HG02885 (cell line): ENCODE measurements around the gene PLA2G12A.

ENCODE experiments used
- ATAC-seq: cut with Tn5 transposase; IDR thresholded peaks from one replicate; pipeline ENCODE4 v1.9.1; 2021; ENCODE audit warnings: mild to moderate bottlenecking; ENCODE audit not compliant: unreplicated experiment, poor library complexity

Gene PLA2G12A

GRCh38 chr4:109729718-109730618 is at the start of gene PLA2G12A:
PLA2G12A (minus strand) TSS chr4:109730070; CDS start chr4:109729809, 261 bp downstream.
- peak; percentile 84 for ATAC-seq

DNA sequence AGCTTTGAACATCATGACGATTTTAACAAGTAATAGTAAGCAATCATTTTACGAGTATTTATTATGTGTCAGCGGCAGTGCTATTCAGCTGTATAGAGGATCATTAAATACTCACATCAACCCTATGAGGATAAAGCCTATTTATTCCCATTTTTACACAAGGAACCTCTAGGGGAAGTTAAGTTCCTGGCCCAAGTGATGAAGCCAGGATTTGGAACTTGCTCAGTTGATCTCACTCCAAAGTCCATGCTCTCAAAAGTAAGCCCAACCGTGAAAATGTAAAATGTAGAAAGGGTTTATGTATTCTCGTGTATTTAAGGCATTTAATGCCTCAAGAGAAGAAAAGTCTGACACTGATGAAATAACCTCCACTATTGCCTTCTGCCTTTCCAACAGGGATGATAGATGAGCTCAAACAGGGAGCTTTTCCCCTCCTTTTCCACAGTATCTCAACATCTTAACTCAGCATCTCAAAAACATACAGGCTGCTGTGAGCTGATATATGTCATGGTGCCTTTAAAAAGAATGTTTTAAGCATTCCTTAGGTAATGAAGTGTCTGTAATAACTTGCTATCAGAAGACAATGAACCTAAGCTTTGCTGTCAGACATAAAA is 35.0 kb upstream of the PLA2G12A start:
- no peak for ATAC-seq

DNA sequence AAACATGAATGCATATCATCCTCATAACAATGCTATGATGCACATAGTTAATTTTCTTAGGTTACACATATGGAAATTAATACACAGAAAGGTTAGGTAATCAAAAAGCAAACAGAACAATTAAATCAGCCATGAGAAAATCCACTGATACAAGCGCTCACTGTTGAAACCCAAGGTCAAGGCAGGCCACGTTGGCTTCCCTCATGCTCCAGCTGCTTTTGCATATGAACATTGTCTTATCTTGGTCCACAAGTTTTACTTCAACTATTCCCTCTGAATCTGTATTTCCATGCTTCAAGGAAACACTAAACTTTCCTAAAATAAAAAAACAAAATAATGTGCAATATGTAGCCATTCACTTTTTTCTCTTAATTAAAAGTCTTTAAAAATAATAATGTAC is 34.5 kb upstream of the PLA2G12A start:
- ATAC-seq, result no peak

GRCh38 chr4:109760682-109761081 is 30.8 kb upstream of the PLA2G12A start:
- ATAC-seq, result no peak

DNA sequence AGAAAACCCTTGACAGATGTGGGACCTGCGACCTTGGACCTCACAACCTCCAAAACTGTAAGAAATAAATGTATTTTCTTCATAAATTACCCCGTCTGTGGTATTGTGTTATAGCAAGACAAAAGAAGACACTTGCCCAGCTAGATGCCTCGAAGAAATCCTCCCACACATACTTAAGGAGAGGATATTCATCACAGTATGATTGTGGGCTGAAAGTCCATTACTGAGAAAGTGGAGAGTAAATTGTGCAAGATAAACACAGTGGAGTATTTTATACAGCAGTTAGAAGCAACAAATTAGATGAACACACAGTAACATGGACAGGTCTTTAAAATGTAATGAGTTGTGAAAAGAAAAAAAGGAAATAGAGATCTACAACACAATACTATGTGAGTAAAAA is 25.8 kb upstream of the PLA2G12A start:
- ATAC-seq, result no peak

DNA sequence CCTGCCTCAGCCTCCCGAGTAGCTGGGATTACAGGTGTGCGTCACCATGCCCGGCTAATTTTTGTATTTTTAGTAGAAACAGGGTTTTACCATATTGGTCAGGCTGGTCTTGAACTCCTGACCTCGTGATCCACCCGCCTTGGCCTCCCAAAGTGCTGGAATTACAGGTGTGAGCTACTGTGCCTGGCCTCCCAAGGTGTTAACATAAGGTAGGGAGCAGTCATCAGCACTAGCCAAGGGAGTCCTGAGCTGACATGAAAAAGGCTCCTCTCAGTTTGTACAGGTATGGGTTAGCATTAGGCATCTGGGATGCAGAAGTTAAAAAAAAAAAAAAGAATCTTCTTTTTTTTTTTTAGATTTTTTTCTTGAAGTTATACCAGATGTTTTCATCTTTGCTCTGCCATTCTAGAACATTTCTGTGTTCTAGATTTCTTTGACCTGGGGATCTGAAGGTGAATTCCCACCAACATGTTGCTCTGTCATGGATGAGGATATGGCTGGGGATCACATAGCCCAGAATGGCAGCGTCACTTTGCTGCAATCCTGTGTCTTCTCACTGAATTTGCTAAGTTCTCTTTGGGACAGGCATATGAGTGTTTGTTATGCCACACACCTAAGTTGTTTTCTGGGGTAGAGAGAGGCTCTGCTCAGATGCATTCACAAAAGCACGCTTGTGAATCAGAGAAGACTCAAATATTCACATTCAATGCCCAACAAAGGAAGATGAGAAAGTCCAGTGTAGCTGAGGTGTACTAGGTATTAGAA is 24.4 kb upstream of the PLA2G12A start:
- no peak for ATAC-seq

- no peak for ATAC-seq
Observed at GRCh38 chr4:109752525-109752924, 22.7 kb upstream of the PLA2G12A start.

DNA sequence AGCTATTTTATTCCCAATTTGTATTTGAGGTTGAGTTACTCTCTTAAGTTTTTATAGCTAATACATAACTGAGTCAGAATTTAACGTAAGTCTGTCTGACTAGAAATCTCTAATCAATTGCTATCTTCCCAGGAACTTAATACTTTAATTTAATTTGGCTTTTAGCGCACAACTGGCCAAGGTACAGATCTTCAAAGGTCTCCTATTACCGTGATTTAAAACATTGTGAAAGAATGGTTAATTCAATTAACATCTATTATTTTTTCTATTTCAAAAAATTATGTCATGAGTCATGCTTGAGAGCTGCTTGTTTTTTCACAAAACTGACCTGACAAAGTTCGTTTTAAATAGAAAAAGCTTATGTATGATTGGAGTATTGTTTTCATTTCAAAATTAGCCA is 22.0 kb upstream of the PLA2G12A start:
- no peak for ATAC-seq

DNA sequence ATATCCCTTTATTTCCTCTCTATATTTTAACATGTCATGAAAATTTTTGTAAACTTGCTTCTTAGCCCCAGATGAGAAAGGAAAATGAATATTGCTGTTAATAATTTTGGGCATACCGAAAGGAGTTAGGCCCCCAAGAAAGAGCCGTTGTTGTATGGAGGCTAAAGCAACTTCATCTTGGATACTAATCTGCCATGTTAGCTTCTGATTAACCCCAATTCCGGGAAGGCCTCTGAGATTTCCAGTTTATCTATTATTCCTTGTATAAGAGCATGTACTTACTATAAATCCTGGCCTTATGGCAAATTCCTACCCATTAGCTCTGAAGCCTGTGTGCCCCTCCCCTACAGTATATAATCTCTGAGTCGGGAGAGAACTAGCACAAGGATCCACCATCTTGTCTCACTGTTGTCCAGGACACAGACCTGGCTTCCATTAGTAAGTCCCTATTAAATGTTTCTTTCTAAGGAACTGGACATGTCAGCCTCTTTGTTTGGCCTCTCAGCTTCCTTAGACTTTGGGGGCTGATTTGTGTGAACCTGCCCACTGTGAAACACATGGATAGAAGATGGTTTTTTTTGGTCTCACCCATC is 20.9 kb upstream of the PLA2G12A start:
- no peak for ATAC-seq

DNA sequence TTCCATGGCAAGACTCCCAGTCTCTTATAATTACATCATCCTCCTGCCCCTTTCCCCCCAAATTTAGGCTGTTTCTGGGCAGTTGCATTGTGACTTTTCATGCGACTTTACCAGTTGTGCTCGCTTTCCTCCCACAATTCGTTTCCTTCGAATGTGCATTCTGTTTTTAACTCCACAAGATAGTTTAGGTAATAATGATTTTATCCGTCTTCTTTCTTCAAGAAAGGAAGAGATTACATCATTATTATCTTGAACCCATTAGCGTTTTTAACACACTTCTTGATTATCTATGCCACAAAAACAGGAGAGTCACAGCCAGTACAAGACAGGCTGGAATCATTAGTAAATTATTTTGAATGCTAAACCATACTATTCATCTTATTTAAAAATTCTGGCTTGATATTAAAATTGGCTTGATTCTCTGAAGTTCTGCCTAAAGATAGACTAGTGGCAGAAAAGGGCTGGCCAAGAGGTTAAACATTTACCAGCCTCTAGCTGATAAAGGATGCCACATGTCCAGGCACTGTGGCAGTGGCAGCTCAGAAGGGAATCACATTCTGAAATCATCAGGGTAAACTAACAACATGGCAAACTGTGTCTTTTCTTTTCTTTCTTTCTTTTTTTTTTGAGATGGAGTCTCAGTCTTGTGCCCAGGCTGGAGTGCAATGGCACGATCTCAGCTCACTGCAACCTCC is 19.7 kb upstream of the PLA2G12A start:
- ATAC-seq, result no peak

- ATAC-seq, result no peak
Observed at GRCh38 chr4:109748114-109748513, 18.2 kb upstream of the PLA2G12A start.

- ATAC-seq, result no peak
Observed at GRCh38 chr4:109746728-109747127, 16.9 kb upstream of the PLA2G12A start.

DNA sequence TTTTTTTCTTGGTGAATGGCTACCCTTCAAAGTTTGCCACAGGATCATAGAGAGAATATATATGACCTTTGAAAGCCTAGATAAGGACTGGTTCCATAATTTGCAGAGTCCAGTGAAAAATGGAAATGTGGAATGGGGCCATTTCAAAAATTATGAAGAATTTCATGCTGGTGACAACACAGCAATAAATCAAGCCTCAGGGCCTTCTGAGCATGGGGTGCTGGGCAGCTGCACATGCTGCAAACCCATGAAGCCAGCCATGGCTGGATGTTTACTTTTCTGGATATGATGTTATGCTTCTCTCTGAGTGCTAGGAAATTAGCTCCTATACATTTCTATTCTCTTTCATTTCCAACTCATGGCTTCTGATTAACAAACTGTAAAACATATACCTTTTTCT is 16.0 kb upstream of the PLA2G12A start:
- ATAC-seq, result no peak

DNA sequence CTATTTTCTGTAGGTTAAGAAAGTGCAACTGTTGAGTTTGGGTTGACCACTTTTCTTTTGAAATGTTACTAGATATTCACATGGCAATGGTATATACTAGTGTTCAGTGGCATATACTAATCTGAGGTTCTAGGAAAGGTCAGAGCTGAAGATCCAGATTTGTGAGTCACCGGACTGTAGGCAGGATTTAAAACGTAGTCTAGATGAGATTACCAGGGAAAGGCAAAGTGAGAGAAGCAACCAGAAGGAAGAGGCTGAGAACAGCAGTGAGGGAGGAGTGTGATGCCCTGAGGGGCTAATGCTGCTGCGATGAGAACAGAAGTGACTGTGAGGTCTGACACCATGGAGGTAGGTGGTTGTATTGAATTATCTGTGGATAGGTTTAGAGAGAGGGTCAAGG is 9.7 kb upstream of the PLA2G12A start:
- ATAC-seq, result no peak

DNA sequence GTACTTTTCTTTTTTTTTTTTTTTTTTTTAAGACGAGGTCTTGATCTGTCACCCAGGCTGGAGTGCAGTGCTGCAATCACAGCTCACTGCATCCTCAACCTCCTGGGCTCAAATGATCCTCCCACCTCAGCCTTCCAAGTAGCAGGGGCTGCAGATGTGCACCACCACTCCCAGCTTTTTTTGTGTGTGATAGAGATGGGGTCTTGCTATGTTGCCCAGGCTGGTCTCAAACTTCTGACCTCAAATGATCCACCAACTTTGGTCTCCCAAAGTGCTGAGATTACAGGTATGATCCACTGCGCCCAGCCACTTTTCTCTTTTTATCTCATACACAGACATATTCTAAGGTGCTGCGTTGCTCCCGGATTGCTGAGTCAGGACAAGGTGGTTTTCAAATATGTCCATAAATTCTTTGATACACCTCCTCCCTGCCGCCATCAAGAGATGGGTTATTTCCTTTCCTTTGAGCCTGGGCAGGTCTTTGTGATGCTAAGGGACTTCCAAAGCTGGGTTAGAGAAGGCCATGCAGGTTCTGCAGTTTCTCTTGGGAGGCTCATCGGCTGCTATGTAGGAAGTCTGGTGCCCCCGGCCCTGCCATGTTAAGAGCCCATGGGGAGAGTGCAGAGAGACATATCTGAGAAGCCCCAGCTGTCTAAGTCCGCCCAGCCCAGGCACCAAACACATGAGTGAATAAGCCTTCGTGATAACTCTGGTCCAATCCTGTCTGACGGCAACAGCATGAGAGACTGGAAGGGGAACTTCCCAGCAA is 8.4 kb upstream of the PLA2G12A start:
- no peak for ATAC-seq

DNA sequence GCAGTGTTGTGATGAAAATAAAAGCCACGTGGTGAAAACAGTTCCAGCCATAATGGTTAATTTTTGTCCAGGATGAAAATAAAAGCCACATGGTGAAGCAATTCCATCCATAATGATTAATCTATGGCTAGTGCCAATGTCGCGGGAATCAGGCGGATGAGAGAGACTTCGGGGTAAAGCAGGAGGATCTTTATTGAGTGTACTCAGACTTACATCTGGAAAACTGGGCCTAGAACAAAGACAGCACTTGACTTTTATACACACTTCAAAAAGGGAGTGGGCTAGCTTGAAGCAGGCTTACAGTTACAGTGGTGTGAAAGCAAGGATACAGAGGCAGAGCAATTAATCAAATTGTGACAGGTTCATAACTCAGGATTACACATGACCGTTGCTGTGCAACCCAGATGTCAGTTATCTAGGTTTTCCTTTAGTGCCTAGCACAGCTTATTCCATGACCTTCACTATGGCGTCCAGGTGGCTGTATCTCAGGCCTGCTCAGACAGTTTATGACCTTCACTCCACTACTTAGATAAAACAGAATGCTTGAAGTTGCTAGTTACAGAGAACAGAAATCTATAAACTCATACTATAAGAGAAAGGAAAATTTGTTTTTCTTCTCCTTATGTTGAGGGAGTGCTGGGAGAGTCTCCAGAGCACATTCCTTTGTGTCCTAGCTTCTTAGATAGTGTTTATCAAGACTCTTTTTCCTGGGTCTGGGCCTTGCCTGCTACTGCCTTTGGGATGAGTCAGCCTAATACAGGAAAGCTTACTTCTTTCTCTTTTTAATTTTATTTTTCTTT is 5.9 kb upstream of the PLA2G12A start:
- no peak for ATAC-seq

GRCh38 chr4:109733728-109734127 is 3.9 kb upstream of the PLA2G12A start:
- ATAC-seq, result no peak
